Panc1 (cell line): Measurements from ENCODE around the gene PLCL1. TPM values are rescaled to one million over a fixed set of nuclear protein-coding genes. Genes with fewer than 3 reads are reported as not detected.

Source experiments
- ATAC-seq: fragments of 200-7000 bp; cut with Tn5 transposase; 2 replicates; pipeline ENCODE4 v1.9.1; 2020; ENCODE audit warnings: mild to moderate bottlenecking, moderate library complexity
- BruUV-seq: library from RNA; stranded (reverse); fragments of 400-500 nt; replicated peaks from 2 replicates; lab custom pipeline; 2021; lab: Mats Ljungman, UMichigan
- CTCF ChIA-PET: fragments of 300-600 bp; sonication (Branson Sonifier 250); formaldehyde crosslinking; loops from one replicate; lab custom pipeline; 2022; ENCODE audit warnings: antibody characterized with exemption; lab: Charles Lee
- POLR2A ChIA-PET: fragments of 300-600 bp; sonication (Branson Sonifier 250); formaldehyde crosslinking; loops from one replicate; lab custom pipeline; 2022; ENCODE audit warnings: antibody characterized with exemption; lab: Charles Lee
- DNase-seq: peaks from one replicate; pipeline ENCODE4 v3.0.0-alpha.2; 2010; ENCODE audit warnings: low read depth, low spot score
- H3K27ac ChIP-seq: 2 replicates; pipeline ENCODE4 v1.5.1; 2011; ENCODE audit warnings: mild to moderate bottlenecking, low read length, inconsistent platforms
- H3K27me3 ChIP-seq: fragments of 200-500 bp; sonication (Bioruptor generic); 2 replicates; pipeline ENCODE4 v1.6.0; 2014; ENCODE audit warnings: low read length, inconsistent platforms; ENCODE audit not compliant: control insufficient read depth, insufficient read depth
- H3K36me3 ChIP-seq: fragments of 200-500 bp; sonication (Bioruptor generic); 2 replicates; pipeline ENCODE4 v1.5.1; 2014; ENCODE audit warnings: inconsistent platforms, mild to moderate bottlenecking, low read length, moderate library complexity; ENCODE audit not compliant: control insufficient read depth, insufficient read depth
- H3K4me1 ChIP-seq: 2 replicates; pipeline ENCODE4 v1.5.1; 2011; ENCODE audit warnings: inconsistent platforms, mild to moderate bottlenecking, low read length, moderate library complexity; ENCODE audit not compliant: control insufficient read depth, insufficient read depth
- H3K4me3 ChIP-seq, 2 experiments: 2 replicates each; pipeline ENCODE4 v1.5.1; 2011 to 2012; ENCODE audit warnings: low read depth in 2 of 2, low read length in 2 of 2, mild to moderate bottlenecking in 2 of 2, inconsistent platforms in 1 of 2, moderate library complexity in 1 of 2
- H3K9me3 ChIP-seq: fragments of 200-500 bp; sonication (Bioruptor generic); 2 replicates; pipeline ENCODE4 v1.5.1; 2014; ENCODE audit warnings: low read depth, mild to moderate bottlenecking, inconsistent platforms, low read length, moderate library complexity; ENCODE audit not compliant: control insufficient read depth, insufficient read depth
- CTCF ChIP-seq: fragments of 450-650 bp; IDR thresholded peaks from 2 replicates; pipeline ENCODE4 v1.5.1; 2017; ENCODE audit warnings: mild to moderate bottlenecking
- POLR2AphosphoS5 ChIP-seq: IDR thresholded peaks from 2 replicates; pipeline ENCODE4 v1.6.1; 2012; ENCODE audit warnings: mild to moderate bottlenecking, low read depth, low read length, moderate library complexity
- SIN3A ChIP-seq: IDR thresholded peaks from 2 replicates; pipeline ENCODE4 v1.6.1; 2012; ENCODE audit warnings: low read depth, mild to moderate bottlenecking, low read length, moderate library complexity, borderline replicate concordance; ENCODE audit not compliant: insufficient read depth
- TCF7L2 ChIP-seq: IDR thresholded peaks from 2 replicates; pipeline ENCODE4 v1.6.1; 2011; ENCODE audit warnings: mild to moderate bottlenecking, low read depth, low read length, inconsistent platforms
- in situ Hi-C: cut with HindIII; loops from 2 replicates; pipeline ENCODE4 v1.10.0; 2016; ENCODE audit warnings: low sequenced_read_pairs, low pct_unique_long_range_greater_than_20kb
- intact Hi-C: fragments of 100-400 bp; cut with micrococcal nuclease; formaldehyde crosslinking; loops from one replicate; pipeline ENCODE4 v1.10.0; 2022; ENCODE audit not compliant: unreplicated experiment
- total RNA-seq: library from RNA; stranded (reverse); gene quantifications from one replicate; pipeline ENCODE4 v1.2.1, GENCODE V29; 2021; ENCODE audit not compliant: unreplicated experiment
- TF ChIP-seq, protein P1 (sequence below), 2 experiments: IDR thresholded peaks; 2 replicates each; pipeline ENCODE4 v1.6.1; 2011 to 2012; ENCODE audit warnings: low read depth in 2 of 2, control low read depth in 1 of 2, low read length in 1 of 2, mild to moderate bottlenecking in 1 of 2, moderate library complexity in 1 of 2; ENCODE audit not compliant: insufficient read depth in 1 of 2

Gene PLCL1
- total RNA-seq, 1 experiment from 2014 or later, result not detected

DNA sequence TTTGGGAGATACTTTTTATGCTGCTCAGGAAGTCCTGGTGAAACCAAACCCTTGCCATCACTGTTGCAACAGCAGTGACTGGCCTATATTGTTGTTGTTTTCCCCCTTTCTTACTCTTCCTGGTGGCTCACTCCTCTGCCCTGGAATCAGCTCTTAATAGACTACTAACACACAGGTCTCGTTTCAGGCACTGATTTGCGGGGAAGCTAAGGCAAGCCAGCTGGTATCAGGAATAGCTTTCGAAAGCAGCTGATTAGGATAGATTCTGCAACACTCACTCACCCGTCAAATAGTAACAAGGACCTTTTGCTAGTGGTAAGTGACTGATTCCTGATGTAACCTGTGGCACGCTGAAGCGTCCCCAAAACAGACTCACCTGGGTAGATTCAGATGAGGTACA is 360.4 kb downstream of the PLCL1 start:
- peaks cover 11% of the 10 kb centered on the region for H3K27me3 ChIP-seq
- CTCF ChIA-PET, result no interaction called here
- H3K9me3 ChIP-seq, result no peaks in the 10 kb centered on the region
- in situ Hi-C loops (no loop called here), intact Hi-C loops (no loop called here)
- ATAC-seq, result no peak
- no peak overlapping the region for H3K4me3 ChIP-seq
- TF ChIP-seq SIN3A (no peak), CTCF (no peak), TCF7L2 (no peak), POLR2AphosphoS5 (no peak)
- TF ChIP-seq, protein P1, sequence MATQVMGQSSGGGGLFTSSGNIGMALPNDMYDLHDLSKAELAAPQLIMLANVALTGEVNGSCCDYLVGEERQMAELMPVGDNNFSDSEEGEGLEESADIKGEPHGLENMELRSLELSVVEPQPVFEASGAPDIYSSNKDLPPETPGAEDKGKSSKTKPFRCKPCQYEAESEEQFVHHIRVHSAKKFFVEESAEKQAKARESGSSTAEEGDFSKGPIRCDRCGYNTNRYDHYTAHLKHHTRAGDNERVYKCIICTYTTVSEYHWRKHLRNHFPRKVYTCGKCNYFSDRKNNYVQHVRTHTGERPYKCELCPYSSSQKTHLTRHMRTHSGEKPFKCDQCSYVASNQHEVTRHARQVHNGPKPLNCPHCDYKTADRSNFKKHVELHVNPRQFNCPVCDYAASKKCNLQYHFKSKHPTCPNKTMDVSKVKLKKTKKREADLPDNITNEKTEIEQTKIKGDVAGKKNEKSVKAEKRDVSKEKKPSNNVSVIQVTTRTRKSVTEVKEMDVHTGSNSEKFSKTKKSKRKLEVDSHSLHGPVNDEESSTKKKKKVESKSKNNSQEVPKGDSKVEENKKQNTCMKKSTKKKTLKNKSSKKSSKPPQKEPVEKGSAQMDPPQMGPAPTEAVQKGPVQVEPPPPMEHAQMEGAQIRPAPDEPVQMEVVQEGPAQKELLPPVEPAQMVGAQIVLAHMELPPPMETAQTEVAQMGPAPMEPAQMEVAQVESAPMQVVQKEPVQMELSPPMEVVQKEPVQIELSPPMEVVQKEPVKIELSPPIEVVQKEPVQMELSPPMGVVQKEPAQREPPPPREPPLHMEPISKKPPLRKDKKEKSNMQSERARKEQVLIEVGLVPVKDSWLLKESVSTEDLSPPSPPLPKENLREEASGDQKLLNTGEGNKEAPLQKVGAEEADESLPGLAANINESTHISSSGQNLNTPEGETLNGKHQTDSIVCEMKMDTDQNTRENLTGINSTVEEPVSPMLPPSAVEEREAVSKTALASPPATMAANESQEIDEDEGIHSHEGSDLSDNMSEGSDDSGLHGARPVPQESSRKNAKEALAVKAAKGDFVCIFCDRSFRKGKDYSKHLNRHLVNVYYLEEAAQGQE (IDR thresholded peaks at IDR 0.05; ENCODE audit: insufficient read depth in 1 of 2, low read depth in 2 of 2, low read length in 1 of 2), result no peak
- no peaks in the 10 kb centered on the region for H3K4me1 ChIP-seq
- DNase-seq, result no peak
- no peaks in the 10 kb centered on the region for H3K36me3 ChIP-seq
- POLR2A ChIA-PET, result no interaction called here
- no peak overlapping the region for H3K27ac ChIP-seq
- no TSS peak for BruUV-seq

GRCh38 chr2:198165289-198165688 is 360.9 kb downstream of the PLCL1 start:
- Histone ChIP-seq H3K9me3 (no peaks in the 10 kb centered on the region), H3K36me3 (no peaks in the 10 kb centered on the region), H3K4me1 (no peaks in the 10 kb centered on the region), H3K4me3 (no peak overlapping the region), H3K27me3 (peaks cover 11% of the 10 kb centered on the region), H3K27ac (no peak overlapping the region)
- TF ChIP-seq, protein P1 (IDR thresholded peaks at IDR 0.05; ENCODE audit: insufficient read depth in 1 of 2, low read depth in 2 of 2, low read length in 1 of 2), result no peak
- TF ChIP-seq POLR2AphosphoS5 (no peak), SIN3A (no peak), TCF7L2 (no peak), CTCF (no peak)
- intact Hi-C loops, result no loop called here
- ChIA-PET CTCF (no interaction called here), POLR2A (no interaction called here)
- ATAC-seq (no peak), DNase-seq (no peak)
- in situ Hi-C loops, result no loop called here
- BruUV-seq, result no TSS peak
